ENCODE measurements around the gene TNS3. TPM values are rescaled to one million over a fixed set of nuclear protein-coding genes. Genes with fewer than 3 reads are reported as not detected.

Gene TNS3
- total and polyA plus RNA-seq, 3 experiments from 2014 or later = 1.4 to 1.5 TPM; not detected in 1

GRCh38 chr7:47574482-47575329, 7.2 kb downstream of the TNS3 start:
- Mint-ChIP-seq H3K4me1 (no peaks in the 10 kb centered on the region), H3K36me3 (no peaks in the 10 kb centered on the region)

DNA sequence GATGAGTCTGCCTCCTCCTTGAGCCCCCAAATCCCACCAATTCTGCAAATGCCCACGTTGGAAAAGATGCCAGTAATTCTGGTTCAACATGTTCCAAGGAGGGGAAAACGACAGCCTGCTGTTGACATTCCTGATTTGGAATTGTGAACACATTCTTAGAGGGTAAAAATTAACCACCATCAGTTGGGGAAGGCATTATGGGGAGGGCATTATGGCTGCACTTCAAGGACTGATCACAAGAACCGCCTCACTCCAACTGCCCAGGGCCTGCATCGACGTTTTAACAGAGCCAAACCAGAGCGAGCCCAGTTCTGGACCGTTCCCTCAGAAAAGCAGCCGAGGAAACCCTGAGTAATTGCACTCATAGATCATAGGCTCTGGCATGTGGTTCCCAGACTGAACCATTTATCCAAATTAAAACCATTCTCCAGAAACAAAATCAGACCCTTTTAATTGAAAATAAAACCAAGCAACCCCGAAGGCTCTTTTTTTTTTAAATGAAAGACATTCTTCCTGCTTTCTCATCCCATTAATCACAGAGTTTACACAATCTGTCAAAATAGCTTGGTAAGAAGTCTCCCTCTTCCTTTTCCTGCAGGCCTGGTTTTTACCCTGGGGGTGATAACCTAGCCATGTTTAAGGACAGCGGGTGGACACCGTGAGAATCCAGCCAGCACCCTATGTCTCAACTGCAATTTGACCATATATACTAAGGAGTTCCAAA, 8.0 kb downstream of the TNS3 start:
- no peak overlapping the region for H3K4me3 Mint-ChIP-seq
- H3K4me1 Mint-ChIP-seq = no peaks in the 10 kb centered on the region
- Histone ChIP-seq H3K36me3 (ENCODE audit: insufficient read depth, low read length) (no peaks in the 10 kb centered on the region), H3K9me3 (ENCODE audit: low read length) (no peaks in the 10 kb centered on the region), H3K27me3 (ENCODE audit: insufficient read depth, low read length, poor library complexity, severe bottlenecking) (no peaks in the 10 kb centered on the region), H3K4me3 (ENCODE audit: low read length) (no peak overlapping the region), H3K4me1 (ENCODE audit: insufficient read depth, low read length) (no peaks in the 10 kb centered on the region), H3K27ac (ENCODE audit: low read depth, low read length) (no peak overlapping the region)
- ChIA-PET POLR2A (no interaction called here), CTCF (no interaction called here)
- no peak for DNase-seq
- peaks cover 0 to 8% (median 3%) of the 10 kb centered on the region in 5 donors for H3K9me3 Mint-ChIP-seq
- peaks cover 0 to 2% of the 10 kb centered on the region in 2 donors for H3K27me3 Mint-ChIP-seq
- H3K36me3 Mint-ChIP-seq = no peaks in the 10 kb centered on the region
- H3K27ac Mint-ChIP-seq = no peak overlapping the region

More at GRCh38 chr7:47574482-47575329, 7.2 kb downstream of the TNS3 start:
- no peak overlapping the region for H3K27ac ChIP-seq (ENCODE audit: low read depth, low read length)
- H3K4me3 ChIP-seq (ENCODE audit: low read length) = no peak overlapping the region
- ChIA-PET POLR2A (no interaction called here), CTCF (interaction anchor here (1.1 kb wide), 1 partner anchor 10 kb away, joined by 3 read pairs; no protein-coding TSS in a partner anchor)
- H3K4me1 ChIP-seq (ENCODE audit: insufficient read depth, low read length) = no peaks in the 10 kb centered on the region
- no peaks in the 10 kb centered on the region for H3K9me3 ChIP-seq (ENCODE audit: low read length)
- H3K36me3 ChIP-seq (ENCODE audit: insufficient read depth, low read length) = no peaks in the 10 kb centered on the region
- no peak for DNase-seq
- Mint-ChIP-seq H3K27me3 (peaks cover 1 to 2% of the 10 kb centered on the region in 2 donors), H3K9me3 (peaks cover 0 to 8% (median 3%) of the 10 kb centered on the region in 5 donors), H3K27ac (no peak overlapping the region), H3K4me3 (no peak overlapping the region)
- H3K27me3 ChIP-seq (ENCODE audit: insufficient read depth, low read length, poor library complexity, severe bottlenecking) = no peaks in the 10 kb centered on the region

DNA sequence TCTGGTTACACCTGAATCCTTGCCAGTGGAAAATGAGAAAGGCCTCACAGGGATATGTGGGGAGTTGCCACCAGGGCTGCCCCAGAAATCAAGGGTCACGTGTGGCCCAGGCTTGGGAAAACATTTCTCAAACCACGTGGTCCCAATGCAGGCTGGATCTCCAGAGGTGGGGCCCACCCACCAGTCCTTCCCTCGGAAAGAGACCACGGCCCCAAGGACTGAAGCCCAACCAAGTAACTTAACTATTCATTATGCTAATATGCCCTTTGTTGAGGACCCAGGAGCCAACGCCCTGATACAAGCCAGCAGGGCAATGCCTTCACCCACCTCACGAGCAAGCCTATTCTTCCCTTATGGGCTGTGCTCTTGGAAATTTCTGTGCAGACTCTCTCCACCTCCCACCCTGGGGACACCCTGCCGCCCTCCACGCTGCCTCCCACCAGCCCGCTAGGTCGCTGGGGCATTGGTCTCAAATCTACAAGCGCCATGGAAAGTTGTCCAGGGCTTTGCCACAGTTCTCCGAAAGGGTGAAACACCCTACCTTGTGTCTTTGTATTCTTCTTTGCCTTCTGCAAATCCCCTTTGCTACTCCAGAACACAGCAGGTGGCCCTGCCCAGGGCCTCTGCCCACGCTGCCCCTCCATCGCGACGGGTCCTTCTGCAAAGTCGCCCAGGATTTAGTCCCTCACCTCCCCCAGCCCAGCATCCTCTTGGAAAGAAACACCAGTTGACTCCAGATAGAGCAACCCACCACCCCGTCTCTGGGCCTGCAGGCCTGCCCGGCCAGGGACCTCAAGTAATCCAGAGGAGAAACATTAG, 8.8 kb downstream of the TNS3 start:
- Histone ChIP-seq H3K9me3 (ENCODE audit: low read length) (no peaks in the 10 kb centered on the region), H3K27ac (ENCODE audit: low read depth, low read length) (no peak overlapping the region), H3K36me3 (ENCODE audit: insufficient read depth, low read length) (no peaks in the 10 kb centered on the region), H3K27me3 (ENCODE audit: insufficient read depth, low read length, poor library complexity, severe bottlenecking) (no peaks in the 10 kb centered on the region), H3K4me1 (ENCODE audit: insufficient read depth, low read length) (no peaks in the 10 kb centered on the region), H3K4me3 (ENCODE audit: low read length) (no peak overlapping the region)
- no peaks in the 10 kb centered on the region for H3K36me3 Mint-ChIP-seq
- POLR2A ChIA-PET = no interaction called here
- DNase-seq = no peak
- CTCF ChIA-PET = no interaction called here
- H3K4me3 Mint-ChIP-seq = no peak overlapping the region
- H3K4me1 Mint-ChIP-seq = no peaks in the 10 kb centered on the region
- H3K27me3 Mint-ChIP-seq = peaks cover 0 to 2% of the 10 kb centered on the region in 2 donors
- H3K9me3 Mint-ChIP-seq = peaks cover 0 to 8% (median 3%) of the 10 kb centered on the region in 5 donors
- no peak overlapping the region for H3K27ac Mint-ChIP-seq

GRCh38 chr7:47572094-47572445, 9.8 kb downstream of the TNS3 start:
- Histone ChIP-seq H3K27me3 (ENCODE audit: insufficient read depth, low read length, poor library complexity, severe bottlenecking) (no peaks in the 10 kb centered on the region), H3K4me1 (ENCODE audit: insufficient read depth, low read length) (no peaks in the 10 kb centered on the region), H3K4me3 (ENCODE audit: low read length) (no peak overlapping the region), H3K9me3 (ENCODE audit: low read length) (no peaks in the 10 kb centered on the region), H3K27ac (ENCODE audit: low read depth, low read length) (no peak overlapping the region), H3K36me3 (ENCODE audit: insufficient read depth, low read length) (no peaks in the 10 kb centered on the region)
- Mint-ChIP-seq H3K27me3 (peaks cover 0 to 2% of the 10 kb centered on the region in 2 donors), H3K27ac (peak overlapping the region in 1 of 8 donors; percentile 72), H3K4me3 (no peak overlapping the region), H3K4me1 (no peaks in the 10 kb centered on the region), H3K9me3 (peaks cover 0 to 9% (median 3%) of the 10 kb centered on the region in 5 donors), H3K36me3 (no peaks in the 10 kb centered on the region)
- CTCF ChIA-PET = no interaction called here
- DNase-seq = no peak
- POLR2A ChIA-PET = no interaction called here

DNA sequence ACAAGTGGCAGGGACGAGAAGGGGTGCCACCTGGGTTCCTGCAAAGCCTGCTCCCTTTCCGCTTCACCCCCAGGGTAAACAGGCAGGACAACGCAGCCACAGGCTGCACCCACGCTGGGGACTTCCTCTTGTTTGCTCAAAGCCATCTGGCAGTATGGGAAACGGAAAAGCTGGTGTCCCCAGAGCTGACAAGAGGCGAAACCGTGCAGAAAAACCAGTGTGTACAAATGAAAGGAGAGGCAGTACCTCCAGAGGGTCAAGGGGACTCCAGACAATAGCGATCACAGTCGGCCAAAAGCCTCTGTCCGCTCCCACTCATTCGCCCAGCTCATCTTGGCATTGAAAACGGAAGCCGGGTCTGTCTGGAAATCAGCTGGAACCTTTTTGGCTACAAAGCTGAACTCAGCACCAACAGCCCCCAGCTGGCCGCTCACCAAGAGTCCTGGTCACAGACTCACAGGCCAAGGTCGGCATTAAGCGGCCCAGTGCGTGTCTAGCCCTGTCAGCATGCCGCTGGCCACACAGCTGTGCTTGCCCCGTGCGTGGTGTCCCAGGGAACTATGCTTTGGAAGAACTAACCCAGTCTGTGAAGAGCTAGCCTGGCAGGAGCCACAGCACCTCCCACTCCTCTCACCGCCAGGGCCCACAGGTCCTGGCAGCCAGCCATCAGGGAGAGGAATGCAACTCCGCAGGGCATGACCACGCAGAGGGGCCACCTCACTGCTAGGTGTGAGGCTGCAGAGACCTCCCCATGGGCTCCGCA, 10.4 kb downstream of the TNS3 start:
- DNase-seq = no peak
- Mint-ChIP-seq H3K27me3 (peaks cover 0 to 2% of the 10 kb centered on the region in 2 donors), H3K4me3 (no peak overlapping the region), H3K36me3 (no peaks in the 10 kb centered on the region), H3K9me3 (peaks cover 0 to 9% (median 3%) of the 10 kb centered on the region in 5 donors), H3K4me1 (no peaks in the 10 kb centered on the region), H3K27ac (no peak overlapping the region)
- POLR2A ChIA-PET = no interaction called here
- no peaks in the 10 kb centered on the region for H3K36me3 ChIP-seq (ENCODE audit: insufficient read depth, low read length)
- no peaks in the 10 kb centered on the region for H3K4me1 ChIP-seq (ENCODE audit: insufficient read depth, low read length)
- no peak overlapping the region for H3K27ac ChIP-seq (ENCODE audit: low read depth, low read length)
- CTCF ChIA-PET = no interaction called here
- H3K9me3 ChIP-seq (ENCODE audit: low read length) = no peaks in the 10 kb centered on the region
- H3K27me3 ChIP-seq (ENCODE audit: insufficient read depth, low read length, poor library complexity, severe bottlenecking) = no peaks in the 10 kb centered on the region
- H3K4me3 ChIP-seq (ENCODE audit: low read length) = no peak overlapping the region

DNA sequence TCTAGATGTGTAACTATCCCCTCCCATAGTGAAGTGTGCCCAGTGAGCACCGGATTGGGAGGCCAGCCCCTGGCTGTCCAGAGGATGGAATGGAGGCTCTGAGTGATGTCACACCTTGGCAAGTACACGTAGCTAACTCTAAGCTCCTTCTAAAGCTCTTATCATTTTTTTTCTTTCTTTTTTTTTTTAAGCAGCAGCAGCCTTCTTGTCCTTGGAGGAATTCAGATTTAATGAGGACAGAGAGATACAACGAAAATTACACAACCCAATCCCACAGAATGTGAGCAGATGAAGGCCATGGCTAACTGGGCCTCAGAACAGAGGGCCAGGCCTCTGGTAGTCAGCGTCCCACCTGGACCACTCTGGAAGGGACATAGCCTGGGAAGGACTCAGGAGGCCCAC, 11.3 kb downstream of the TNS3 start:
- ChIA-PET POLR2A (no interaction called here), CTCF (no interaction called here)
- Mint-ChIP-seq H3K9me3 (peaks cover 0 to 9% (median 4%) of the 10 kb centered on the region in 5 donors), H3K36me3 (no peaks in the 10 kb centered on the region), H3K27ac (no peak overlapping the region), H3K27me3 (peaks cover 0 to 2% of the 10 kb centered on the region in 2 donors), H3K4me1 (no peaks in the 10 kb centered on the region), H3K4me3 (no peak overlapping the region)
- H3K4me3 ChIP-seq (ENCODE audit: low read length) = no peak overlapping the region
- H3K27me3 ChIP-seq (ENCODE audit: insufficient read depth, low read length, poor library complexity, severe bottlenecking) = no peaks in the 10 kb centered on the region
- H3K27ac ChIP-seq (ENCODE audit: low read depth, low read length) = no peak overlapping the region
- H3K4me1 ChIP-seq (ENCODE audit: insufficient read depth, low read length) = no peaks in the 10 kb centered on the region
- H3K9me3 ChIP-seq (ENCODE audit: low read length) = no peaks in the 10 kb centered on the region
- DNase-seq = no peak
- H3K36me3 ChIP-seq (ENCODE audit: insufficient read depth, low read length) = no peaks in the 10 kb centered on the region

GRCh38 chr7:47568547-47568946, 13.4 kb downstream of the TNS3 start:
- no peak overlapping the region for H3K27ac ChIP-seq (ENCODE audit: low read depth, low read length)
- H3K9me3 Mint-ChIP-seq = peaks cover 0 to 9% (median 4%) of the 10 kb centered on the region in 5 donors
- no peaks in the 10 kb centered on the region for H3K4me1 ChIP-seq (ENCODE audit: insufficient read depth, low read length)
- H3K4me3 ChIP-seq (ENCODE audit: low read length) = no peak overlapping the region
- no peak for DNase-seq
- ChIA-PET POLR2A (no interaction called here), CTCF (no interaction called here)
- peaks cover 0 to 3% of the 10 kb centered on the region in 2 donors for H3K27me3 Mint-ChIP-seq
- H3K9me3 ChIP-seq (ENCODE audit: low read length) = no peaks in the 10 kb centered on the region
- H3K27me3 ChIP-seq (ENCODE audit: insufficient read depth, low read length, poor library complexity, severe bottlenecking) = no peaks in the 10 kb centered on the region
- no peak overlapping the region for H3K4me3 Mint-ChIP-seq
- no peaks in the 10 kb centered on the region for H3K4me1 Mint-ChIP-seq
- H3K36me3 ChIP-seq (ENCODE audit: insufficient read depth, low read length) = no peaks in the 10 kb centered on the region
- H3K27ac Mint-ChIP-seq = no peak overlapping the region
- H3K36me3 Mint-ChIP-seq = no peaks in the 10 kb centered on the region

All from CD8-positive, alpha-beta memory T cell (primary cell).